ENCODE measurements around the gene SLC22A7. TPM values are rescaled to one million over a fixed set of nuclear protein-coding genes. Genes with fewer than 3 reads are reported as not detected.

SLC22A7 gene
- total RNA-seq, 4 donors from 2014 or later, result not detected

DNA sequence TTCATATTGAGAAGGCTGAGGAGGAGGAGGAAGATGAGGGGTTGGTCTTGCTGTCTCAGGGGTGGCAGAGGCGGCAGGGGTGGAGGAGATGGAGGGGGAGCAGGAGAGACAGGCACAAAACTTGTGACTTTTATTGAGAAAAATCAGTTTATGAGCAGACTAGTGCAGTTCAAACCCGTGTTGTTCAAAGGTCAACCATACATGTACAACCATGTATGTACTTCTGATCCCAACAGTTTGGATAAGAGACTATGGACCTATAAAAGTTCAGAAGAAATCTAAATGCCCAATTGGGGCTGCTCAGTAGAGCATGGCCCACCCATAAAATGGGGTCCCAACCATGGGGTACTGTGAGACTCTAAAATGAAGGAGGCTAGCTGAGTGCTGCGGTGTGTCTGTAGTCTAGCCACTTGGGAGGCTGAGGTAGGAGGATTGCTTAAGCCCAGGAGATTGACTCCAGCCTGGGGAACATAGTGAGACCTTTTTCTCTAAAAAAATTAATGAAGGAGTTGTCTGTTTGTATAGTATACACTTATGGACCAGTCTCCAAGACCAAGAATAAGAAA lies 7.6 kb upstream of the SLC22A7 start:
- intact Hi-C loops (cut with DNase I; ENCODE audit: low total_unique reads), result no loop called here

DNA sequence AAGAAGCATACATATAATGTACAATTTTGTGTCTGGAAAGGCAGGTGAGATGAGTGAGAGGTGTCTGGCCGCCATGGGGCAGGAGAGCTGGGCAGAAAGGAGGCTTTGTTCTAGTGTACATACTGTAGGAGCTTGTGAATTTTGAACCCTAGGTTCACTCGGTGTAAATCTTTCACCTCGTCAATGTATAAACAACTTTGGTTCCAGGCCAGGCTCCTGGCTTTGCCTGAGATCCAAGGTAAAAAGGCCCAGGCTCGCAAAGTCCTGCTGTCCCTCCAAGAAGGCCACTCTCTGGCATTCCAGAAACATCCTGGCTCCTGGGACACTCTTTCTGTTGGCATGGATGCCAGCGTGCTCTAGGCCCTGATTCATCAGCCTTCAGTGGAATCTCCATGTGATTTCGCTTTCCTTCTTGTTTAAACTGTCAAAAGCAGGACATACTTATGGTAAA lies 7.1 kb upstream of the SLC22A7 start:
- no peaks in the 10 kb centered on the region for H3K9me3 ChIP-seq
- TF ChIP-seq EP300 (IDR thresholded peaks at IDR 0.05; ENCODE audit: low read depth) (no peak), POLR2A (IDR thresholded peaks at IDR 0.05) (no peak)
- TF ChIP-seq, protein P1, sequence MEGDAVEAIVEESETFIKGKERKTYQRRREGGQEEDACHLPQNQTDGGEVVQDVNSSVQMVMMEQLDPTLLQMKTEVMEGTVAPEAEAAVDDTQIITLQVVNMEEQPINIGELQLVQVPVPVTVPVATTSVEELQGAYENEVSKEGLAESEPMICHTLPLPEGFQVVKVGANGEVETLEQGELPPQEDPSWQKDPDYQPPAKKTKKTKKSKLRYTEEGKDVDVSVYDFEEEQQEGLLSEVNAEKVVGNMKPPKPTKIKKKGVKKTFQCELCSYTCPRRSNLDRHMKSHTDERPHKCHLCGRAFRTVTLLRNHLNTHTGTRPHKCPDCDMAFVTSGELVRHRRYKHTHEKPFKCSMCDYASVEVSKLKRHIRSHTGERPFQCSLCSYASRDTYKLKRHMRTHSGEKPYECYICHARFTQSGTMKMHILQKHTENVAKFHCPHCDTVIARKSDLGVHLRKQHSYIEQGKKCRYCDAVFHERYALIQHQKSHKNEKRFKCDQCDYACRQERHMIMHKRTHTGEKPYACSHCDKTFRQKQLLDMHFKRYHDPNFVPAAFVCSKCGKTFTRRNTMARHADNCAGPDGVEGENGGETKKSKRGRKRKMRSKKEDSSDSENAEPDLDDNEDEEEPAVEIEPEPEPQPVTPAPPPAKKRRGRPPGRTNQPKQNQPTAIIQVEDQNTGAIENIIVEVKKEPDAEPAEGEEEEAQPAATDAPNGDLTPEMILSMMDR (IDR thresholded peaks at IDR 0.05), result no peak
- H3K36me3 ChIP-seq, result no peaks in the 10 kb centered on the region
- 66 to 100% methylated on average over 1 to 6 of the region's 6 CpGs for WGBS, 2 donors (ENCODE audit: low coverage in 1 of 2)
- in situ Hi-C loops (cut with MboI; ENCODE audit: low pct_ligation_motif_present in 1 of 4, low pct_unique_long_range_greater_than_20kb in 1 of 4, low sequenced_read_pairs in 3 of 4), result no loop called here
- H3K27ac ChIP-seq, result peak overlapping the region; percentile 34 to 67 (median 62)
- H3K4me3 ChIP-seq, result no peak overlapping the region
- no peak for DNase-seq
- intact Hi-C loops (cut with DNase I; ENCODE audit: low total_unique reads), result no loop called here
- peaks cover 6 to 38% (median 17%) of the 10 kb centered on the region in 4 donors for H3K4me1 ChIP-seq
- H3K27me3 ChIP-seq, result peaks cover under 1% of the 10 kb centered on the region

More for the DNA sequence above, 7.6 kb upstream of the SLC22A7 start:
- no peak for TF ChIP-seq POLR2A (IDR thresholded peaks at IDR 0.05)
- no peak for TF ChIP-seq POLR2AphosphoS5 (IDR thresholded peaks at IDR 0.05)
- no peak for TF ChIP-seq EP300 (IDR thresholded peaks at IDR 0.05; ENCODE audit: low read depth)
- TF ChIP-seq, protein P1 (IDR thresholded peaks at IDR 0.05), result no peak
- Histone ChIP-seq H3K9me3 (no peaks in the 10 kb centered on the region), H3K27ac (peak overlapping the region; percentile 34 to 67 (median 62)), H3K4me3 (no peak overlapping the region), H3K36me3 (no peaks in the 10 kb centered on the region), H3K4me1 (peaks cover 6 to 38% (median 17%) of the 10 kb centered on the region in 4 donors), H3K27me3 (peaks cover 6% of the 10 kb centered on the region)
- WGBS, 2 donors (ENCODE audit: low coverage in 1 of 2), result 51% methylated on average over 3 of the region's 3 CpGs; no CpG with 5 or more reads in 1 of the 2 donors
- in situ Hi-C loops (cut with MboI; ENCODE audit: low pct_ligation_motif_present in 1 of 4, low pct_unique_long_range_greater_than_20kb in 1 of 4, low sequenced_read_pairs in 3 of 4), result no loop called here
- DNase-seq, result no peak

DNA sequence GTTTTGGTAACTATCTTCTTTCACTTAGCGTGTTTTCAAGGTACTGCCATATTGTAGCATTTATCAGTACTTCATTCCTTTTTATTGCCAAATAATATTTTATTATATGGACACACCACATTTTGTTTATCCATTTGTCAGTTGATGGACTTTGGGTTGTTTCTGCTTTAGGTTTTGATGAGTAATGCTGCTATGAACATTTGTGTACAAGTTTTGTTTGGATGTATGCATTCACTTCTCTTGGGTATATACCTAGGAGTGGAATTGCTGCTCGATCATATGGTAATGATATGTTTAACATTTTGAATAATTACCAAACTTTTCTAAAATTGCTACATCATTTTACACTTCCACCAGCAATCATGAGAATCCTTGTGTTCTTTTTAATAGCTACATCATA lies 6.4 kb upstream of the SLC22A7 start:
- no peaks in the 10 kb centered on the region for H3K36me3 ChIP-seq
- WGBS, 2 donors (ENCODE audit: low coverage in 1 of 2), result 68 to 74% methylated on average over 2 of the region's 2 CpGs
- TF ChIP-seq POLR2AphosphoS5 (IDR thresholded peaks at IDR 0.05) (peak in 1 of 3 donors; percentile 29), EP300 (IDR thresholded peaks at IDR 0.05; ENCODE audit: low read depth) (peak; percentile 58), POLR2A (IDR thresholded peaks at IDR 0.05) (no peak)
- TF ChIP-seq, protein P1 (IDR thresholded peaks at IDR 0.05), result no peak
- H3K27me3 ChIP-seq, result no peaks in the 10 kb centered on the region
- in situ Hi-C loops (cut with MboI; ENCODE audit: low pct_ligation_motif_present in 1 of 4, low pct_unique_long_range_greater_than_20kb in 1 of 4, low sequenced_read_pairs in 3 of 4) (no loop called here), intact Hi-C loops (cut with DNase I; ENCODE audit: low total_unique reads) (no loop called here)
- no peak for DNase-seq
- no peaks in the 10 kb centered on the region for H3K9me3 ChIP-seq
- peaks cover 6 to 38% (median 17%) of the 10 kb centered on the region in 4 donors for H3K4me1 ChIP-seq
- no peak overlapping the region for H3K4me3 ChIP-seq
- peak overlapping the region in 3 of 4 donors; percentile 59 to 67 (median 66) for H3K27ac ChIP-seq

DNA sequence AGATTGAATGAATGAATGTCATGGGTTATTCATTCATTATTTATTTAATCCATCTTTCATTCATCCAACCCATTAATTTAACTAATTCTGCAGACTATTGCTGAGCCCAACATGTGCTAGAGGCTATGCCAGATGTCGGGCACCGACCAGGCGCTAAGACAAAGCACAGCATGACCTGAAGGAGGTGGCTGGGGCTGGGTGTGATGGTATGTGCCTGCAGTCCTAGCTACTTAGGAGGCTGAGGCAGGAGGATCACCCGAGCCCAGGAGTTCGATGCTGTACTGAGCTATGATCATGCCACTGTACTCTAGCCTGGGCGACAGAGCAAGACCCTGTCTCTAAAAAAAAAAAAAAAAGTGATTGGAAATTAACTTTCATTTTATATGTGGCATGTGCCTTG lies 5.7 kb upstream of the SLC22A7 start:
- peaks cover 6 to 34% (median 15%) of the 10 kb centered on the region in 4 donors for H3K4me1 ChIP-seq
- in situ Hi-C loops (cut with MboI; ENCODE audit: low pct_ligation_motif_present in 1 of 4, low pct_unique_long_range_greater_than_20kb in 1 of 4, low sequenced_read_pairs in 3 of 4), result no loop called here
- 89 to 100% methylated on average over 6 of the region's 6 CpGs for WGBS, 2 donors (ENCODE audit: low coverage in 1 of 2)
- no peak overlapping the region for H3K4me3 ChIP-seq
- intact Hi-C loops (cut with DNase I; ENCODE audit: low total_unique reads), result no loop called here
- H3K9me3 ChIP-seq, result no peaks in the 10 kb centered on the region
- H3K36me3 ChIP-seq, result no peaks in the 10 kb centered on the region
- H3K27me3 ChIP-seq, result no peaks in the 10 kb centered on the region
- DNase-seq, result no peak
- TF ChIP-seq POLR2AphosphoS5 (IDR thresholded peaks at IDR 0.05), result no peak
- no peak for TF ChIP-seq POLR2A (IDR thresholded peaks at IDR 0.05)
- no peak for TF ChIP-seq EP300 (IDR thresholded peaks at IDR 0.05; ENCODE audit: low read depth)
- TF ChIP-seq, protein P1 (IDR thresholded peaks at IDR 0.05), result no peak
- H3K27ac ChIP-seq, result no peak overlapping the region
